Activated CD8-positive, alpha-beta memory T cell treated with anti-CD3 and anti-CD28 coated beads for 1 hour (primary cell): ENCODE data around the gene CCDC24.

Experiments
- DNase-seq, 2 donors: peaks; one replicate each; pipeline ENCODE4 v3.0.0-alpha.2; 2020; ENCODE audit warnings: low read depth in 1 of 2; ENCODE audit errors: extremely low read depth in 1 of 2

The CCDC24 gene

DNA sequence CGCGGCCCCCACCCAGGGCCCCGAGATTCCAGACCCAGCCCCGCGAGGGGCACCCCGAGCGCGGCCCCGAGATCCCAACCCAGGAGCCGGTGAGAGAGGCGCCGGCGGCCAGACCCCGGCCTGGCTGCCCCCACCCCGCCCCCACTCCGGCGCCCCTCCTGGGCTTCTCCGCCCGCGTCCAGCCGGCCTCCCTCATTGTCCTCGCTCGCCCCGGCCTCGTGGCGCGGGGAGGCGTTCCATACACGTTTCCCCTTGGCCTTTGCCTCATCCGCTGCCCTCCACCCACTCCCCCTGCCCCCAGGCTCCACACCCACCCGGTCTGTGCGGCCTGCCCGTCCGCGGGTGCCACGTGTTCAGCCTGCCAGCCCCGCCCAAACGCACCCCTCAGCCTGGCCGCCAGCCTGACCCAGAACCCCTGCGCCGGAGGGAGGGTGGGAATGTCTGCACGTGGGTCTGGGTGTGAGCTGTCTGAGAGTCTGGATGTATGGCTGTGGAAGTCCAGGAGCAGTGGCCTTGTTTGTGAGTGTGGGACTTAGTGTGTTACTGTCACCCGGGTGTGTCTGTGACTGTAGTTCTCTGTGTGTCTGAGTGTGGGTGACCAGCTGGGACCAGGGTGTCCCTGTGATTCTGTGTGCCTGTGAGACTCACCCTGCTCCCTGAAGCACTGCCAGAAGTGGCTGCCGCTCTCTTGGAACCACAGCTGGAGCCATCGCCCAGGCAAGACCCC is 11.7 kb upstream of the CCDC24 start:
- no peak for DNase-seq

DNA sequence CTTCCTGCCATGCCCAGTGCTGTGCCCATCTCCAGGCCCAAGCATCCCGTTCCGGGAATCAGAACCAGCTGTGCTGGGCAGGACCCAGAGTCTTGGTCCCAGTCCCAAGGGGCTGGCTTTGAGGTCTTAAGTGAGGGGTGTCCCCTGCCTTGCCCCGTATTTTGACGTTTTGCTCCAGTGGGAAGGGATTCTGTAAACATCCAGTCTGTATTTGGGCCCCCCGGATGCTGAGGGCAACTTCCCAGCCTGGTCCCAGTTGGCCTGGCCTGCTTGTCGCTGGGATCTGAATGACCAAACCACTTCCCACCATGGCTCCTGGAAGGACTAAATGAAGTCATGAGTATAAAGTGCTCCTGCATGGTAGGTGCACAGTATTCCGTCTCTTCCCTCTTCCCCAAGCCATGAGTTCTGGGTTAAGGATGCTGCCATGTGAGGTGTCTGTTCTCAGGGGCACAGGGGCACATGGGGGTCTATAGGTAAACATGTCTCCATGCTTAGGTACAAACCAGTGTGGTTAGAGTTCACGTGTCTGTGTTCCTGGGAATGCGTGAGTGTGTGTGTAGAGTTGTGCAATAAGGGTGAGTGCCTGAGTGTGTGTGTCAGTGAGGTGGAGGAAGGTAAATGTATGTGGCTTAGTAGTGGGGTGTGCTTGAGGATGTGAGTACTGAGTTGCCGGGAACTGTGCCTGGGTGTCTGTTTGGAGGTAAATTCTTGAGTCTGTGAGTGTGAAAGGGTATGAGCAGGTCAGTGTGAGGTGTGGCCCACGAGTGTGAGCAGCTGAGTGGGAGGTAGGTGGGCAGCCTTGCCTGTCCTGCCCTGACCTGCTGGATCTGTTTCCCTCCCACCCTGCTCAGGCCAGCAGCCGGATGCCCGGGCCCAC is 10.9 kb upstream of the CCDC24 start:
- DNase-seq = no peak

DNA sequence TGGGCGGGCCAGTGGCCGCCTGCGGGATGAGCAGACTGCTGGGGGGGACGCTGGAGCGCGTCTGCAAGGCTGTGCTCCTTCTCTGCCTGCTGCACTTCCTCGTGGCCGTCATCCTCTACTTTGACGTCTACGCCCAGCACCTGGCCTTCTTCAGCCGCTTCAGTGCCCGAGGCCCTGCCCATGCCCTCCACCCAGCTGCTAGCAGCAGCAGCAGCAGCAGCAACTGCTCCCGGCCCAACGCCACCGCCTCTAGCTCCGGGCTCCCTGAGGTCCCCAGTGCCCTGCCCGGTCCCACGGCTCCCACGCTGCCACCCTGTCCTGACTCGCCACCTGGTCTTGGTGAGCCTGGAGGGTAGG is 10.3 kb upstream of the CCDC24 start:
- DNase-seq = no peak

DNA sequence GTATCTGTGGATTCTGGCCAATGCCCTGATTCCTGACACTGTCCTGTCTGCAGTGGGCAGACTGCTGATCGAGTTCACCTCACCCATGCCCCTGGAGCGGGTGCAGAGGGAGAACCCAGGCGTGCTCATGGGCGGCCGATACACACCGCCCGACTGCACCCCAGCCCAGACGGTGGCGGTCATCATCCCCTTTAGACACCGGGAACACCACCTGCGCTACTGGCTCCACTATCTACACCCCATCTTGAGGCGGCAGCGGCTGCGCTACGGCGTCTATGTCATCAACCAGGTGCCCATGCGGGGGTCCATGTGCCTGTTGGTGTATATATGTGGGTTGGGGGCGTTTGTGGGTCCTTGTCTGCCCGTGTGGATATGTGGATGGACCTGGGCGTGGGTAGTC is 9.8 kb upstream of the CCDC24 start:
- DNase-seq = no peak

DNA sequence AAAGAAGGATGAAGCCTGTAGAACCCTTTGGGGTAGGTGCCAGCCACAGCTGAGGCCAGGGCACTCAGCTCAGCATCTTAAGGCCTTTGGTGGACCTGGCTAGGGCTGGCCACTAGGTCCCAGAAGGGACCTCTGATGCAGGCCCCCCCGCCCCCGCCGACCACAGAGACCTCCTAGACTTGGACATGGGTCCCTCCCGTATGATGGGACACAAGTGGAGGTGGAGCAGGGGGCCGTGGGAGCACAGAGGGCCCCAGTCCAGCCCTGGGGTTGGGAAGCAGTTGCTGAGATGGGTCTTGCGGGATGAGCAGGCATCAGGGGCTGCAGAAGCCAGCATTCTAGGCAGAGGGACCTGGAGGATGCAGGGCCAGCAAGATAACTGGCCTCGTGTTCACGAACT is 9.2 kb upstream of the CCDC24 start:
- DNase-seq = no peak

DNA sequence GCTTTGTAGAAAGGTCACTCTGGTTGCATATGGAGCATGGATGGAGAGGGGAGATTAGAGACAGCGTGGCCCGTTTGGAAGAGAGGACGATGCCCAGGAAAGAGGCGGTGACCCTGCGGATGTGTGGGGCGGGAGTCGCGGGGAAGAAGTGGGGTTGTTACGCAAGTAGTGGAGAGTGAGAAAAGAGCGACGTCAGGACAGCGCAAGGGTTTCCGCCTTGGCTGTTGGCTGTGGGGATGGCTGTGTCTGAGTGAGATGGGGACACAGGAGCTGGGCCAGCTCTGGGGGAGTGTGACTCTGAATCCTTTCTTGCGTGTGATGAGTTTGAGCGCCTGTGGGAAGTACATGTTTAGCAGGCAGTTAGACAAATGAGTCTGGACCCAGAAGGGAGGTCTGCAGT is 8.6 kb upstream of the CCDC24 start:
- DNase-seq = no peak

DNA sequence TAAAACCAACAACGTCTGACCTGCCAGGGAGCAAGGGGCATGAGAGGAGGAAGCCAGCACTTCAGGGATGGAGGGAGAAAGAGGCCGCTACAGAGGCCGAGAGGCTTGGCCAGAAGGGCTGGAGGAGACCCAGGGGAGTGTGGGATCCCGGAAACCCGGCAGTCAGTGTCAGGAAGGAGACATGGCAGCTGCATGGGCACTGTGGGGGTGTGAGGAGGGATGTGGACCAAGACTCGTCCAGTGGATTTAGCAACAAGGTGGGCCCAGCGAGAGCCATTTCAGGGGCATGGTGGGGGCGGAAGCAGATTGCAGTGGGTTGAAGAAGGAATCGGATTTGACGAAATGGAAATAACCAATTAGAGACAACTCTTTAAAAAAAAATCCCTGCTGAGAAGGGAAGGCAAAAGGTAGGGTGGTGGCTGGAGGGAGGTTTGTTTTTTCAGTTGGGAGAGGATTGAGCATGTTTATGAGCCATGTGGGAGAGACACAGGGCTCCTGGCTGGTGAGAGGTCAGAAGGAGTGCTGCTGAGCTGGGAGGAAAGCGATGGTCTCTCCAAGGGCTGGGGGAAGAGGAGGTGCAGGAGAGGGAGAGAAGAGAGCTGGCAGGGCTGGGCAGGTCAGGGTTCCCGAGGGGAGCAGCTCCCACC is 8.0 kb upstream of the CCDC24 start:
- DNase-seq = no peak

DNA sequence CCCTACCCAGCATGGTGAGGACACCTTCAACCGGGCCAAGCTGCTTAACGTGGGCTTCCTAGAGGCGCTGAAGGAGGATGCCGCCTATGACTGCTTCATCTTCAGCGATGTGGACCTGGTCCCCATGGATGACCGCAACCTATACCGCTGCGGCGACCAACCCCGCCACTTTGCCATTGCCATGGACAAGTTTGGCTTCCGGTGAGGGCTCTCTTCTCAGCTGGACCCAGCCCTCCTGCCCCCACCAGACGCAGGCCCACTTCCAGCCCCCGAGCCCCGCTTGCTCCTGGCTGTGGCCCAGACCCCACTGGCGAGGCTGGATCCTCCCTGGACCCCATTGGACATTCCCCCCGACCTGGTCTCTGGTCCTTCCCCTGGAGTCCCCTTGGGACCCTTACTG is 6.5 kb upstream of the CCDC24 start:
- no peak for DNase-seq

DNA sequence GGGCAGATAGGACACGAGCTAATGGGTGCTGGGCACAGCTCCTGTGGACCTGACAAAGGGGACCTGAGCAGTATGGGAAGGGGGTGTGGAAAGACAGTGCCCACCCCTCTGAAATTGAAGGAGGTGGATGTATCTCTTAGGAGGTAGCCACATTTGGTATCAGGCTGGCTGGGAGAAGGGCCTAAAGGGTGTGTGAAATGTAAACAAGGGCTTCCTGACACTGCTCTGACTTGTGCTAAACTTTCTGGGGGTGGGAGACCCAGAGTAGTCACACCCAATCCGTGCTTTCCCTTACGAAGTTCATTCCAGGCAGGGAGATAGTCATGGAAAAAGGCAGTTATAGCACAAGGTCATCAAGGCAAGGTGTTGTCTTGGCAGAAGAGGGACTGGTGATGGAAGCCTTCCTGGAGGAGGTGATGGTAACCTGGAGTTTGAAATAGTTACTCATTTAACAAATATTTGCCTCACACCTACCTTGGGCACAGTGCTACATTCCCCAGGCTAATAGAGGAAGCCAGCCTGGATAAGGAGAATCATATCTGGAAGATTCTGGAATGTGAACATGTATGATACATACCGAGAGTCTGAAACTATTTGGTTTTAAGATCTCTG is 5.3 kb upstream of the CCDC24 start:
- DNase-seq = no peak

DNA sequence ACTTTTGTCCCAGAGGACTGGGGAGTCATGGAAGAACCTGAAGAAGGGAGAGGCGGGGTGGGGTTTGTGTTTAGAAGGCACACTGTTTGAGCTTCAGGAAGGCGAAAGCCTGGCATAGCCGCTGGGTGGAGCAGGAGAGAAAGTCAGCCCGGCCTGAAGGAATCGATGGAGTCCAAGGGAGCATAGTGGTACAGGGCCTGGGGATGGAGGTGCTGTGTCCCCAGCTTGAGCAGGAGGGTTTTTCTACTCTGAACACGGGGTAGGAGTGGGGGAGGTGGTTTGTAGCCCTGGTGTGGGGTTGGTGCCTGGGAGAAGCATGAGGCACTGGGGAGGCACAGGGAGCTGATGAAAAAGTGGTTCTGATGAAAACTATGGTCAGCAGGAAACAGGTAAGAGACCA is 4.7 kb upstream of the CCDC24 start:
- DNase-seq = no peak

DNA sequence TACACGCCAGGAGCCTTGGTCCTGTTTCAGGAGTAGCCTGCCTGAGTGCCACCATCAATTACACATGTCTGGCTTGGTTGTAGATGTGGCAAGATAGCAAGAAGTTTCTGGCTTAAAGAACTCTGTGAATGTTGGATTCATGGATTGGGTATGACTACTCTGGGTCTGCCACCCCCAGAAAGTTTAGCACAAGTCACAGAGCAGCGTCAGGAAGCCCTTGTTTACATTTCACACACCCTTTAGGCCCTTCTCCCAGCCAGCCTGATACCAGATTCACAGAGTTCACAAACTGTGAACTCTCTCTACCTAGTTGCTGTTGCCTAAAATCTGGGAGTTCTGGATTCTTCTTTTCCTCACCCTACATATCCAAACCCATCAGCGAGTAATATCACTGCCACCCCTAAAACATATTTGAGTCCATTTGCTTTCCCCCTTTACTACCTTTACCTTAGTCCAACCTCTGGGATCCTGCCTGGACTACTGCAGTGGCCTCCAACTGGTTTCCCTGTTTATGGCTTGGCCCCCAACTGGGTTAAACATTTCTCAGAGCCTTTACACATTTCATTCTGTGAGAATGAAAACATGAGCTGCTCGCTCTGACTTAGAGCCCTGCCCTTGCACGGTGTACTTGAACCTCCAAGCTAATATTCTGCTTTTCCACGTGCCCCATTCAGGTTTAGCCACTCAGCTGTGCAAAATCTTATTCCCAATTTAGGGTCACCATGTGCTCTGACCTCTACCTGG is 4.1 kb upstream of the CCDC24 start:
- DNase-seq = no peak

DNA sequence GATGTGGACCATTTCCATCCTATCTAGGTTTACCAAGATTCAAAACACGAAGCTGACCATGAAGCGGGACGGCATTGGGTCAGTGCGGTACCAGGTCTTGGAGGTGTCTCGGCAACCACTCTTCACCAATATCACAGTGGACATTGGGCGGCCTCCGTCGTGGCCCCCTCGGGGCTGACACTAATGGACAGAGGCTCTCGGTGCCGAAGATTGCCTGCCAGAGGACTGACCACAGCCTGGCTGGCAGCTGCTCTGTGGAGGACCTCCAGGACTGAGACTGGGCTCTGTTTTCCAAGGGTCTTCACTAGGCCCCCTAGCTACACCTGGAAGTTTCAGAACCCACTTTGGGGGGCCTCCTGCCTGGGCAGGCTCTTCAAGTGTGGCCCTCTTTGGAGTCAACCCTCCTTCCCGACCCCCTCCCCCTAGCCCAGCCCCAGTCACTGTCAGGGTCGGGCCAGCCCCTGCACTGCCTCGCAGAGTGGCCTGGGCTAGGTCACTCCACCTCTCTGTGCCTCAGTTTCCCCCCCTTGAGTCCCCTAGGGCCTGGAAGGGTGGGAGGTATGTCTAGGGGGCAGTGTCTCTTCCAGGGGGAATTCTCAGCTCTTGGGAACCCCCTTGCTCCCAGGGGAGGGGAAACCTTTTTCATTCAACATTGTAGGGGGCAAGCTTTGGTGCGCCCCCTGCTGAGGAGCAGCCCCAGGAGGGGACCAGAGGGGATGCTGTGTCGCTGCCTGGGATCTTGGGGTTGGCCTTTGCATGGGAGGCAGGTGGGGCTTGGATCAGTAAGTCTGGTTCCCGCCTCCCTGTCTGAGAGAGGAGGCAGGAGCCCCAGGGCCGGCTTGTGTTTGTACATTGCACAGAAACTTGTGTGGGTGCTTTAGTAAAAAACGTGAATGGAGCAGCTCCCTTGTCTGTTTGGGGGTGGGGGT is 864 bp upstream of the CCDC24 start:
- DNase-seq = no peak

DNA sequence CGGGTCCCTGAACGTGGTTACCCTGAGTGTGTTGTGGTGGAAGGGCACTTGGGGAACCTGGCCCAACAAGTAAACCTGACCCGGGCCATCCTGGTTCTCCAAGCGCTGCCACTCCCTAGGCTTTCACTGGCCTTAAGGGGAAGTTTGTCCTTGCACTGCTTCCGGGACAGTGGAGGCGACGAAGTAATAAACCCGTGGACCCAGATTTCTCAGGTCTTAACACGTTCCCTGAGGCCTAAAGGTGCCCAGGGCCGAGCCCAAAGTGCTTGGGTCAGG is 261 bp upstream of the CCDC24 start:
- DNase-seq = no peak

DNA sequence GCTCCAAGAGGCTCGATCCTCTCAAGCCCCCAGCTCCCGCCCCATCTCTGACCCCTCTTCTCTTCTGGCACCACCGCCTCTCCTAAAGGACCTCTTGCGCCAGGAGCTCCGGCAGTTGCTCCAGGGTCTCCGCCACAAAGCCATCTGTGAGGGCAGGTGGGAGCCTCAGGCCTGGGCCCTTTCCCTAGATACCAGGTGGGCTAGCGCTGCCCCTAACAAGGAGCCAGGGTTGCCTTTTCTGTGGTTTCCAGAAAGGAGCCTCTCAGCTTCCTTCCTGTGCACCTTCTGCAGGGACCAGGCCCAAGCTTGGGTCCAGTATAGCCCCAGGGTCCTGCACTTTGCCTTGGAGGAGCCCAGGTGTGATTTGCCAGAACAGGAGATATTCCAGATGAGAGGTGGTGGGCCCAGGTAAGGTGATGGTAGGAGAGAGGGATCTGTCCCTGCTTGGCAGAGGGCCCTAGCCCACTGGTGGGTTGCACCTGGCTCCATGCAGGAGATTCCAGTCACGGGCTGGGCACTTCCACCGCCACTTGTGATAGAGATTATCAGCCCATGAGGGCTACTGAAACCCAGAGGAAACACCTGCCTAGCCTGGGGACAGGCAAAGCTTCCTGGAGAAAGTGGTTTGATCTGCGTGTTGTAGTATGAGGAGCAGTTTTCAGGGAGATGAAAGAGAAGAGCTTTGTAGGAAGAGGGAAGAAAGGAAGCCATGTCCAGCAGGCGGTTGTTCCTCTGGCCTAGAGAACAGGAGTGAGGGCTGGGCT is 1.0 kb downstream of the CCDC24 start:
- DNase-seq = no peak

DNA sequence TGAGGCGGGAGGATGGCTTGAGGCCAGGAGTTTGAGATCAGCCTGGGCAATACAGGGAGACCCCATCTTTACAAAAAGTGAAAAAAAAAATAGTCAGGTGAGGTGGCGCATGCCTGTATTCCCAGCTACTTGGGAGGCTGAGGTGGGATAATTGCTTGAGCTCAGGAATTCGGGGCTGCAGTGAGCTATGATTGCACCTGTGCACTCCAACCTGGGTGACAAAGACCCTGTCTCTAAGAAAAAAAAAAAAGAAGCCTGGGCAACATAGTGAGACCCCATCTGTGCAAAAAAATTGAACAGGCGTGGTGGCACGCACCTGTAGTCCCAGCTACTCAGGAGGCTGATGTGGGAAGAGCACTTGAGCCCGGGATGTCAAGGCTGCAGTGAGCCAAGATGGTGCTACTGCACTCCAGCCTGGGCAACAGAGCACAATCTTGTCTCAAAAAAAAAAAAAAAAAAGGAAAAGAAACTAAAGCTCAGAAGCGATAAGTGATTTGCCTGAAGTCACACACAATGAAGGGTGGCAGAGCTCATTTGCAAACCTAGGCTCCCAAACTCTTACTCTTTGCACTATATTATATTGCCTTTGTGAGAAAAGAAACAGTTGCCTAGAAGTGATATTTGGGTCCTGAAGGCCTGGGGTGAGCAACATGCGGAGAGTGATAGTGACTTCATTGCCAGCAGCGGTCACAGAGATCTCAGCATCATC is 2.0 kb downstream of the CCDC24 start:
- no peak for DNase-seq

DNA sequence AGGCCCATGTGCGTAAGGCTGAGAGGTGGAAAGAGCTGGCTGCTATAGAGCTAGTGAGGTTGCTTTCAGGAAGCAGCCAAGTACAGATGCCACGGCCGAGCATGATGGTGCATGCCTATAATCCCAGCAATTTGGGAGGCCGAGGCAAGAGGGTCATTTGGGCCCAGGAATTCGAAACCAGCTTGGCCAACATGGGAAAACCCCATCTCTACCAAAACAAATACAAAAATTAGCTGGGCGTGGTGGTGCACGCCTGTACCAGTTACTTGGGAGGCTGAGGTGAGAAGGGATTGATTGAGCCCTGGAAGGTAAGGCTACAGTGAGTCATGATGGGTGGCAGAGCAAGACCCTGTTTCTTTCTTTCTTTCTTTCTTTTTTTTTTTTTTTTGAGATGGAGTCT is 2.7 kb downstream of the CCDC24 start:
- no peak for DNase-seq

DNA sequence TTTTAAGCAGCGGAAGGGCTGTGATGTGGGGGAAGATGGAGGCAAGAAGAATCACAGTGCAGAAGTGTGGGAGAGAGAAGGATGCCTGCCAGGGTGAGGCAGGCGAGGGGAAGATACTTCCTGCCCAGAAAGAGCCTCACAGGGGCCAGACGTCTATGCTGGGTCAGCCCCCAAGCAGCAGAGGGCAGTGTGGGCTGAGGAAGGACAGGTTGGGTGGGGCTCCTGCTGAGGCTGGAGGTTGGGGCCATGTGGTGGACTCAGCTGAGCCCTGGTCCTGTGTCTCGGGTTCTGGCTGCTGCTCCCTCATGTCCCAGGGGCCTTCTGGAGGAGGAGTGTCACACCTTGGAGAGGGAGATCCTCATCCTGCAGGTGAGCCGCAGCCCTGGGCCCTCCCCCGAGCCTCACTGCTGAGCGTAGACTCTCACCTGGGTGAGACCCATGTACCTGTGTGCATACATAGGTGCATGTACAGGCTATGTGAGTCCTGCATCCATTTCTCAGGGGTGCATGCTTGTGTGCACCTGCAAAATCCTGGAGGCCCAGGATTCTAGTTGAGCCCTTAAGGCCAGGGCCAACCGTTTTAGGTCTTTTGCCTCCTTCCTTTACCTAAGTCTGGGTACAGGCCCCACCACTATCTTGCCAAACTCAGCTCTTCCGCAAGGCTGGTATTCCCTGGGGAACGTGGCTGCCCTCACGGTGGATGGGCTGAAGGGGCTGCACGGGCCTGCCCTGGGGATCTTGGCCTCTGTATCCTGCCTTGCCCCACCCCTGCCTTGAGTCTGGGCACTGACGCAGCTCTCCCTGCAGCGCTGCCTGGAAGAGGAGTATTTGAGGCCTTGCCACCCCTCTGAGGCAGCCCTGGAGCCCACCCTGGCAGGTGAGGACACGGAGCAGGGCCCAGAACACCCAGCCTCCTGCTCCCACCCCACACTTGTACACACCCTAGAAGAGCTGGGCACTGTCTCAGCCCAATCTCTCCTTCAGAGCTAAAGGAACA is 3.7 kb downstream of the CCDC24 start:
- DNase-seq = no peak
